ENCODE data around the gene HOXB2. TPM values are rescaled to one million over a fixed set of nuclear protein-coding genes. Genes with fewer than 3 reads are reported as not detected.

HOXB2 gene
- total and polyA plus RNA-seq, 2 experiments from 2014 or later = 5.6 to 20.7 TPM

GRCh38 chr17:48571826-48572417, 27.0 kb upstream of the HOXB2 start:
- Histone ChIP-seq H3K4me1 (ENCODE audit: insufficient read depth) (peaks cover 14% of the 10 kb centered on the region), H4K20me1 (ENCODE audit: insufficient read depth, poor library complexity, severe bottlenecking) (no peaks in the 10 kb centered on the region), H3K27me3 (peaks cover 100% of the 10 kb centered on the region), H3K4me2 (peak overlapping the region; percentile 91), H3K27ac (peak overlapping the region; percentile 72), H3K9me3 (ENCODE audit: low read depth) (no peaks in the 10 kb centered on the region), H3K36me3 (replicated peaks; ENCODE audit: insufficient read depth, low read depth) (no peaks in the 10 kb centered on the region), H2AFZ (no peak overlapping the region), H3K4me3 (no peak overlapping the region), H3K79me2 (peaks cover 20% of the 10 kb centered on the region), H3K9me2 (replicated peaks; ENCODE audit: insufficient read depth) (no peaks in the 10 kb centered on the region)
- 41% methylated on average over 1 of the region's 1 CpG for WGBS (ENCODE audit: low lambda C conversion rate, missing lambda C conversion rate)
- TF ChIP-seq EZH2 (IDR thresholded peaks at IDR 0.05; ENCODE audit: borderline replicate concordance) (no peak), EZH2phosphoT487 (IDR thresholded peaks at IDR 0.05; ENCODE audit: low read depth, severe bottlenecking, unreplicated experiment) (no peak), CTCF (IDR thresholded peaks at IDR 0.05; ENCODE audit: poor library complexity) (no peak)
- no peak for DNase-seq (ENCODE audit: low spot score)

- Histone ChIP-seq H3K27ac (peak overlapping the region; percentile 72), H3K9me2 (replicated peaks; ENCODE audit: insufficient read depth) (no peaks in the 10 kb centered on the region), H3K4me3 (no peak overlapping the region), H3K79me2 (peaks cover 20% of the 10 kb centered on the region), H3K27me3 (peaks cover 100% of the 10 kb centered on the region), H4K20me1 (ENCODE audit: insufficient read depth, poor library complexity, severe bottlenecking) (no peaks in the 10 kb centered on the region), H3K4me2 (peak overlapping the region; percentile 91), H2AFZ (no peak overlapping the region), H3K9me3 (ENCODE audit: low read depth) (no peaks in the 10 kb centered on the region), H3K36me3 (replicated peaks; ENCODE audit: insufficient read depth, low read depth) (no peaks in the 10 kb centered on the region), H3K4me1 (ENCODE audit: insufficient read depth) (peaks cover 14% of the 10 kb centered on the region)
- 14% methylated on average over 26 of the region's 26 CpGs for WGBS (ENCODE audit: low lambda C conversion rate, missing lambda C conversion rate)
- TF ChIP-seq EZH2phosphoT487 (IDR thresholded peaks at IDR 0.05; ENCODE audit: low read depth, severe bottlenecking, unreplicated experiment) (no peak), EZH2 (IDR thresholded peaks at IDR 0.05; ENCODE audit: borderline replicate concordance) (peak; percentile 23)
- DNase-seq (ENCODE audit: low spot score) = no peak
These were observed 26.3 kb upstream of the HOXB2 start for GRCh38 chr17:48571024-48571818.

- TF ChIP-seq EZH2 (IDR thresholded peaks at IDR 0.05; ENCODE audit: borderline replicate concordance) (peak; percentile 72), CTCF (IDR thresholded peaks at IDR 0.05; ENCODE audit: poor library complexity) (no peak), EZH2phosphoT487 (IDR thresholded peaks at IDR 0.05; ENCODE audit: low read depth, severe bottlenecking, unreplicated experiment) (no peak)
- Histone ChIP-seq H3K4me3 (no peak overlapping the region), H3K36me3 (replicated peaks; ENCODE audit: insufficient read depth, low read depth) (no peaks in the 10 kb centered on the region), H3K4me2 (peak overlapping the region; percentile 91), H4K20me1 (ENCODE audit: insufficient read depth, poor library complexity, severe bottlenecking) (no peaks in the 10 kb centered on the region), H3K4me1 (ENCODE audit: insufficient read depth) (peaks cover 14% of the 10 kb centered on the region), H3K9me2 (replicated peaks; ENCODE audit: insufficient read depth) (no peaks in the 10 kb centered on the region), H3K27me3 (peaks cover 100% of the 10 kb centered on the region), H3K79me2 (peaks cover 20% of the 10 kb centered on the region), H3K27ac (peak overlapping the region; percentile 72), H2AFZ (no peak overlapping the region), H3K9me3 (ENCODE audit: low read depth) (no peaks in the 10 kb centered on the region)
- no peak for DNase-seq (ENCODE audit: low spot score)
- 5% methylated on average over 19 of the region's 19 CpGs for WGBS (ENCODE audit: low lambda C conversion rate, missing lambda C conversion rate)
These were observed 25.6 kb upstream of the HOXB2 start for GRCh38 chr17:48570325-48571023.
